Stimulated activated CD4-positive, alpha-beta T cell treated with anti-CD3 and anti-CD28 coated beads, Interleukin-4, amount 100 ng/mL, for 48 hours (primary cell): Measurements from ENCODE around the gene CPAMD8.

Experiments
- DNase-seq, 2 donors: peaks; one replicate each; pipeline ENCODE4 v3.0.0-alpha.2; 2020; ENCODE audit warnings: low read depth in 2 of 2

The CPAMD8 gene

GRCh38 chr19:17026706-17027534 is at the start of gene CPAMD8:
Gene CPAMD8 (minus strand): TSS chr19:17026810. CDS start chr19:17026642, 168 bp downstream.
- no peak for DNase-seq

GRCh38 chr19:17075864-17076542 is 49.4 kb upstream of the CPAMD8 start:
- DNase-seq = peak; percentile 25 to 26

- DNase-seq = peak; percentile 99
Observed at GRCh38 chr19:17075035-17075863, 48.6 kb upstream of the CPAMD8 start, which contains the start of the genes HAUS8 and MYO9B. Gene HAUS8 (minus strand): TSS chr19:17075452. CDS start chr19:17075422, 30 bp downstream. Gene MYO9B (plus strand): TSS chr19:17075777. CDS start chr19:17101718, 25,941 bp downstream.

GRCh38 chr19:17074634-17075034 is 48.0 kb upstream of the CPAMD8 start:
- no peak for DNase-seq

GRCh38 chr19:17073869-17074633 is 47.4 kb upstream of the CPAMD8 start:
- DNase-seq = no peak

- DNase-seq = no peak
Observed at GRCh38 chr19:17070912-17071311, 44.3 kb upstream of the CPAMD8 start.

- DNase-seq = no peak
Observed at GRCh38 chr19:17070421-17070820, 43.8 kb upstream of the CPAMD8 start.

GRCh38 chr19:17069193-17069592 is 42.6 kb upstream of the CPAMD8 start:
- DNase-seq = no peak

- no peak for DNase-seq
Observed at GRCh38 chr19:17063428-17063827, 36.8 kb upstream of the CPAMD8 start.

- DNase-seq = no peak
Observed at GRCh38 chr19:17061691-17062090, 35.1 kb upstream of the CPAMD8 start.

GRCh38 chr19:17061205-17061604 is 34.6 kb upstream of the CPAMD8 start:
- DNase-seq = no peak

- no peak for DNase-seq
Observed at GRCh38 chr19:17060802-17061201, 34.2 kb upstream of the CPAMD8 start.

GRCh38 chr19:17058236-17058635 is 31.6 kb upstream of the CPAMD8 start:
- no peak for DNase-seq

GRCh38 chr19:17055636-17056035 is 29.0 kb upstream of the CPAMD8 start:
- no peak for DNase-seq

- no peak for DNase-seq
Observed at GRCh38 chr19:17054746-17055145, 28.1 kb upstream of the CPAMD8 start.

GRCh38 chr19:17052439-17052838 is 25.8 kb upstream of the CPAMD8 start:
- no peak for DNase-seq

- DNase-seq = no peak
Observed at GRCh38 chr19:17049711-17050280, 23.2 kb upstream of the CPAMD8 start.

- DNase-seq = no peak
Observed at GRCh38 chr19:17048885-17049453, 22.4 kb upstream of the CPAMD8 start.

GRCh38 chr19:17045907-17046502 is 19.4 kb upstream of the CPAMD8 start:
- no peak for DNase-seq

- DNase-seq = no peak
Observed at GRCh38 chr19:17043744-17044143, 17.1 kb upstream of the CPAMD8 start.
